HG03159 (cell line): ENCODE data around the gene STX11.

Experiments
- ATAC-seq: cut with Tn5 transposase; IDR thresholded peaks from one replicate; pipeline ENCODE4 v1.9.1; 2021; ENCODE audit warnings: mild to moderate bottlenecking, moderate library complexity; ENCODE audit not compliant: unreplicated experiment

Gene STX11

GRCh38 chr6:144140867-144141266 is 9.4 kb upstream of the STX11 start:
- ATAC-seq = peak; percentile 90

GRCh38 chr6:144141470-144141869 is 8.8 kb upstream of the STX11 start:
- ATAC-seq = no peak

- no peak for ATAC-seq
Measured at GRCh38 chr6:144143106-144143505, 7.2 kb upstream of the STX11 start.

- ATAC-seq = no peak
Measured at GRCh38 chr6:144143878-144144277, 6.4 kb upstream of the STX11 start.

- no peak for ATAC-seq
Measured at GRCh38 chr6:144144996-144145395, 5.3 kb upstream of the STX11 start.

- ATAC-seq = no peak
Measured at GRCh38 chr6:144145541-144145940, 4.8 kb upstream of the STX11 start.

- ATAC-seq = no peak
Measured at GRCh38 chr6:144148886-144149285, 1.4 kb upstream of the STX11 start.

GRCh38 chr6:144149558-144149893 is 791 bp upstream of the STX11 start:
- ATAC-seq = no peak

- ATAC-seq = peak; percentile 53
Measured at GRCh38 chr6:144150710-144151657, 667 bp downstream of the STX11 start.

GRCh38 chr6:144152334-144152900 is 2.1 kb downstream of the STX11 start:
- no peak for ATAC-seq

- no peak for ATAC-seq
Measured at GRCh38 chr6:144153260-144153659, 2.9 kb downstream of the STX11 start.

GRCh38 chr6:144153971-144154370 is 3.7 kb downstream of the STX11 start:
- no peak for ATAC-seq

GRCh38 chr6:144155529-144155928 is 5.2 kb downstream of the STX11 start:
- peak; percentile 51 for ATAC-seq

GRCh38 chr6:144156338-144156737 is 6.0 kb downstream of the STX11 start:
- ATAC-seq = peak; percentile 44

GRCh38 chr6:144156991-144157390 is 6.7 kb downstream of the STX11 start:
- no peak for ATAC-seq

- no peak for ATAC-seq
Measured at GRCh38 chr6:144158133-144158532, 7.8 kb downstream of the STX11 start.

- ATAC-seq = no peak
Measured at GRCh38 chr6:144159223-144159622, 8.9 kb downstream of the STX11 start.

- ATAC-seq = no peak
Measured at GRCh38 chr6:144159742-144160141, 9.4 kb downstream of the STX11 start.

- ATAC-seq = no peak
Measured at GRCh38 chr6:144160431-144161005, 10.2 kb downstream of the STX11 start.

- no peak for ATAC-seq
Measured at GRCh38 chr6:144161975-144162374, 11.7 kb downstream of the STX11 start.

GRCh38 chr6:144162977-144163376 is 12.7 kb downstream of the STX11 start:
- peak; percentile 66 for ATAC-seq

GRCh38 chr6:144165784-144166183 is 15.5 kb downstream of the STX11 start:
- no peak for ATAC-seq
